HG02588 (cell line): ENCODE measurements around the gene TMEM256.

Experiments used
- ATAC-seq: cut with Tn5 transposase; IDR thresholded peaks from one replicate; pipeline ENCODE4 v1.9.1; 2021; ENCODE audit warnings: mild to moderate bottlenecking, moderate library complexity; ENCODE audit not compliant: unreplicated experiment

TMEM256 gene

DNA sequence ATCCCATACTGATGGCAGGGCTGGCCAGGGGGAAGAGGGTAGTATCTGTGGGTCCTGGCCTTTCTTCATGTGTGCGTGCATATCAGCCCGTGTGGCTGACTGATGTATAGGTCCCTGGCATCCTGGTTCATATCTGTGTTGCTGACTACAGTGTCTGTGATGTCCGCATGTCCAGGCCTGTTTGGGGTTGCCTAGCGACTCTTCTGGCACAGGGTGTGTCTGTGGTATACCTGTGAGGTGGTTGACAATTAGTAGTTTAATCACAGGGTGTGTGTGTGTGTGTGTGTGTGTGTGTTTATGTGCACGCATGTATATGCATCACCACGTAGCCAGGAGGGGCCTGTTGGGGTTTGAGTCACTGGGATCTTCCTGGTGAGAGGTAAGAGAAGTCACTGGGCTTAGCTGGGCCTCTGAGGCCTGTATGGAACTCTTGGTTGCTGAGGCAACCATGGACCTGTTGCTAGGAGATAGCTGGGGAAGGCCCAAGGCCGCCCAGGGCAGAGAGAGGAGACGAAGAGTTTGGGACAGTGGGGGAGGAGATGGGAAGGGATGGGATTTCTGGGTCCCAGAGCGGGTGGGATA is 49.5 kb downstream of the TMEM256 start:
- ATAC-seq = no peak
